ENCODE results near the gene CELA2B.
"Not testable (repeated sequence)": the region's sequence is repeated elsewhere in the genome, so short reads cannot be mapped to it uniquely, and the experiment has no call there.

CELA2B gene

DNA sequence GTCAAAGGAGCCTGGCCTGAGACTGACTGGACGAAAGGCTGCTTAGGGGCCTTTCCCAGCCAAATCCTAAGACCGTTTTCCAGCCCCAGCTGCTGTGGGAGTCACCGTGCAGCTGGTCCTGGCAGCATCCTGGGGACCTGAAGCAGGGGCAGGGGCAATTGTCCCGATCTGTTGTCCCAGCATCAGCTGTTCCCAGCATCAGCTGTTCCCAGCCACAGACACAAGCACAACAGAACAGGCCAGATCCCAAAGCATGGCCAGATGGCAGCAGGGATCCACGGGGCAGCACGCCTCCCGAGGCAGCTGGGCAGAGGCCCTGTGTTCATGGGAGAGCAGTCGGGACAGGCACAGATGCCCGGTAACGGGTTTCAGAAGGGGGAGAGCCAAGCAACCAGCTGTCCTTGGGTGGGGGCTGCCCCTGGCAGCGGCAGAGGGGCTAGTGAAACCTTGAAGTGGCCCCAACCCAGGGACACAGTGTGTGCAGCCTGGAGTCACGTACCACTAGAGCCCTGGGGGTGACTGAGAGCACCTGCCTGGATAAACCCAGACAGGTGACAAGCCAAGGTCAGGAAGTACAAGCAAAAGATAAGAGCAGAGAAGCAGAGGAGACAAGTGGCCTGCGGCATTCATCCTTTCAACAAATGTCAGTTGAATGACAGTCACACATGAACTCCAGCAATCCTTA, 13.3 kb downstream of the CELA2B start:
- H3K4me3 ChIP-seq (ENCODE audit: low read length) = no peak overlapping the region
- no peak for TF ChIP-seq ZNF274 (IDR thresholded peaks at IDR 0.05; ENCODE audit: low read depth, low read length)

- H3K4me3 ChIP-seq (ENCODE audit: low read length) = not testable (repeated sequence)
Measured at GRCh38 chr1:15491010-15491409, 15.1 kb downstream of the CELA2B start.

DNA sequence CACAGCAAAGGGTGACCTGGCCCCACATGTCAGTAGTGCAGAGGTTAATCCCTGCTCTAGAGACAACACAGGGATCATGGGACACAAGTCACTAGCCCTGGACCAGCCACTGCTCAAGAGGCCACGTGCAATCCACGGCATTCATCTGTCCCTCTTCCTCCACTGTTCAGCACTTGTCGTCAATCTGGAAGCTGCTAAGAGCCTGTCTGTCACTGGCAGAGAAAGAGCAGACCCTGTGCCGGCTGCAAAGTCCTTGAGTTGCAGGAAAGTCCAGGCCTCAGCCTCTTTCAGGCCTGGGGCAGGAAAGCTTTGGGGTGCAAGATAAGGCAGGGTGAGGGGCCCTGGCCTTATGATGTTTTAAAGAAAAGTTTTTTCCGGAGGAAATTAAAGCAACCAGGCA, 16.7 kb downstream of the CELA2B start:
- no peak overlapping the region for H3K4me3 ChIP-seq (ENCODE audit: low read length)
- no peak for TF ChIP-seq ZNF274 (IDR thresholded peaks at IDR 0.05; ENCODE audit: low read depth, low read length)

DNA sequence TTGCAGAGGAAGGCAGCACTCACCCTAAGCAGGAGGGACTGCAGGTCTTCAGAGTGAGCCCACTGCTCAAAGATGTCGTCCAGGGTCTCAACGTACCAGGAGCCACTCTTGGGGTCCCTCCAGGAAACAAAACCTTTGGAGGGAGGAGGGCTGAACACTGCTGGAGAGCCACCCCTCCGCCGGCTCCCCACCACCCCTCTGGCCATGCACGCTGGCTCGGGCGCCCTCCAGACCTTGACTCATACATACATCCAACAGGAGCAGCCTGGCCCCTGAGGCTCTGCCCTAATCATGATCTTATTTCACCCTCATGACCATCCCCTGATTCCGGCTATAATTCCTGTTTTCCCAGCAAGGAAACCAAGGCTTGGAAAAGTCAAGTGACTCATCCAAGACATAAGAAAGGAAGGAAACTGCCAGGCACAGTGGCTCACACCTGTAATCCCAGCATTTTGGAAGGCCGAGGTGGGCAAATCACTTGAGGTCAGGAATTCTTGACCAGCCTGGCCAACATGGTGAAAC, 18.0 kb downstream of the CELA2B start:
- TF ChIP-seq ZNF274 (IDR thresholded peaks at IDR 0.05; ENCODE audit: low read depth, low read length) = no peak
- no peak overlapping the region for H3K4me3 ChIP-seq (ENCODE audit: low read length)

- no peak for TF ChIP-seq ZNF274 (IDR thresholded peaks at IDR 0.05; ENCODE audit: low read depth, low read length)
- no peak overlapping the region for H3K4me3 ChIP-seq (ENCODE audit: low read length)
Measured at GRCh38 chr1:15500184-15501178, 24.6 kb downstream of the CELA2B start.

GRCh38 chr1:15501208-15502032, 25.5 kb downstream of the CELA2B start:
- no peak for TF ChIP-seq ZNF274 (IDR thresholded peaks at IDR 0.05; ENCODE audit: low read depth, low read length)
- H3K4me3 ChIP-seq (ENCODE audit: low read length) = no peak overlapping the region

GRCh38 chr1:15504436-15504835, 28.5 kb downstream of the CELA2B start:
- no peak overlapping the region for H3K4me3 ChIP-seq (ENCODE audit: low read length)
- TF ChIP-seq ZNF274 (IDR thresholded peaks at IDR 0.05; ENCODE audit: low read depth, low read length) = no peak

GRCh38 chr1:15506831-15507230, 30.9 kb downstream of the CELA2B start:
- TF ChIP-seq ZNF274 (IDR thresholded peaks at IDR 0.05; ENCODE audit: low read depth, low read length) = no peak
- no peak overlapping the region for H3K4me3 ChIP-seq (ENCODE audit: low read length)

- H3K4me3 ChIP-seq (ENCODE audit: low read length) = no peak overlapping the region
- no peak for TF ChIP-seq ZNF274 (IDR thresholded peaks at IDR 0.05; ENCODE audit: low read depth, low read length)
Measured at GRCh38 chr1:15507278-15507677, 31.4 kb downstream of the CELA2B start.

- no peak for TF ChIP-seq ZNF274 (IDR thresholded peaks at IDR 0.05; ENCODE audit: low read depth, low read length)
- H3K4me3 ChIP-seq (ENCODE audit: low read length) = no peak overlapping the region
Measured at GRCh38 chr1:15508700-15509487, 33.0 kb downstream of the CELA2B start.

GRCh38 chr1:15509586-15509985, 33.7 kb downstream of the CELA2B start:
- no peak for TF ChIP-seq ZNF274 (IDR thresholded peaks at IDR 0.05; ENCODE audit: low read depth, low read length)
- H3K4me3 ChIP-seq (ENCODE audit: low read length) = no peak overlapping the region

DNA sequence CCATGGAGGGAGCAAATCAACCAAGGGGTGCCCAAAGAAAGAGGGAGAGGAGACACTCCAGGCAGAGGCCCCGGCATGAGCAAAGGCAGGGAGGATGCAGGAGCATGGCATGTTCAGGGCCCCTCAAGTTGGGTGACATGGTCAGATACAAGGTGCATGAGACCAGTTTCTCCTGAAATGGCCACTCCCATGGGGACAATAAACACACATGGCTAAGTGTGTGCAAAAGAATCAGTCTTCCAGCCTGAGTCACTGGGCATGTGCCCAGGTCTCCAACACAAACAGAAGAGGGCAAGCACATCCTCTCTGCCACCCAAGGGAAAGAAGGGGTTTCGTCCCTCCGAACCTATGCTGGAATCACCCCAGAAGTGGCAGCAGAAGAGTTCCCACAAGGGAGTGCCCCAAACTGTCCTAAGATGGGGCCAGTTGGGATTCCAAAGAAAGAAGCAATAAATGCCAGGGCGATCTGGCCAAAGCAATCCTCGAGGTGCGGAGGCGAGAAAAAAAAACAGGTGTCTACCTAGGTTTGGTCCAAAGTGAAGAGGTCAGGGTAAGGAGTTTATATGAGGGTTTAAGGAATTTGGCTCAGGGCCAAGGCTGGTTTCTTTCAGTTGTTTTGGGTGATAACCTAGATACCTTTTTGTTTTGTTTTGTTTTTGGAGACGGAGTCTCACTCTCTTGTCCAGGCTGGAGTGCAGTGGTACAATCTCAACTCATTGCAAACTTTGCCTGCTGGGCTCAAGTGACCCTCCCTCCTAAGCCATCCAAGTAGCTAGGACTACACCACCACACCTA, 34.9 kb downstream of the CELA2B start:
- no peak overlapping the region for H3K4me3 ChIP-seq (ENCODE audit: low read length)
- no peak for TF ChIP-seq ZNF274 (IDR thresholded peaks at IDR 0.05; ENCODE audit: low read depth, low read length)

DNA sequence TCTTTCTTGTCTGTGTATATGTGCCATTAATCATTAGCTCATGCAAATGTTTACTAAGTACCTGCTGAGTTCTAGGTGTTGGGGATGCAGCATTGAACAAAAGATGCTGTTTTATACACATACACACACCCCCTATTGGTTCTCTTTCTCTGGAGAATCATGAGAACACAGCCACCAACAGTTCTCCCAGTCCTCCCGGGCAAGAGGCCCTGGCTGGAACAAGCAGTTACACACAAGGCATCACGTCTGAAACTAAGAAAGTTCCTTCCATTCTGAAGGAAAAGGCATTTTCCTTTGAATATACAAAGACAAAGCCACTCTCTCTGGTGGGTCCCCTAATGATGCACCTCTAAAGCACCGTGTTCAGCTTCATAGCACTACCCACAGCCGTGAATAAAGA, 37.3 kb downstream of the CELA2B start:
- TF ChIP-seq ZNF274 (IDR thresholded peaks at IDR 0.05; ENCODE audit: low read depth, low read length) = no peak
- no peak overlapping the region for H3K4me3 ChIP-seq (ENCODE audit: low read length)

All from GM08714 (cell line).